ENCODE measurements around the gene CD47.

CD47 gene

DNA sequence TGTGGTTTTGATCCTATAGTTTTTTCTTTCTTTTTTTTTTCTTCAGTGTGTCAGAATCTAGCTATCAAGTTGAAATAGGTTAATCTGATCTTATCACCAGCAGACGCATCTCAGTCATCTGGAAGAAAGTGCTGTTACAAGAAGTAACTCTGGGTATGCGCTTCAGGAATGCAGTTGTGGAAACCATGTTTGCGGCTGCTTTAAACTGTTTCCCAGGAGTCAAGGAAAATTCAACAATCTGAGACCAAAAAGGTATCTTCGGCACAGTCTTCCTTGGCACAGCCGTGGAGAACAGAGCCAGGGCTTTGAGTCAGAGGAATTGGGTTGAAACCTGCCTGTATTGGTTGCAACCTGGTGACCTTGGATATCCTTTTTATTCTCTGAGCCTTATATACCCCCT lies 59.9 kb downstream of the CD47 start:
- TF ChIP-seq, protein P1, sequence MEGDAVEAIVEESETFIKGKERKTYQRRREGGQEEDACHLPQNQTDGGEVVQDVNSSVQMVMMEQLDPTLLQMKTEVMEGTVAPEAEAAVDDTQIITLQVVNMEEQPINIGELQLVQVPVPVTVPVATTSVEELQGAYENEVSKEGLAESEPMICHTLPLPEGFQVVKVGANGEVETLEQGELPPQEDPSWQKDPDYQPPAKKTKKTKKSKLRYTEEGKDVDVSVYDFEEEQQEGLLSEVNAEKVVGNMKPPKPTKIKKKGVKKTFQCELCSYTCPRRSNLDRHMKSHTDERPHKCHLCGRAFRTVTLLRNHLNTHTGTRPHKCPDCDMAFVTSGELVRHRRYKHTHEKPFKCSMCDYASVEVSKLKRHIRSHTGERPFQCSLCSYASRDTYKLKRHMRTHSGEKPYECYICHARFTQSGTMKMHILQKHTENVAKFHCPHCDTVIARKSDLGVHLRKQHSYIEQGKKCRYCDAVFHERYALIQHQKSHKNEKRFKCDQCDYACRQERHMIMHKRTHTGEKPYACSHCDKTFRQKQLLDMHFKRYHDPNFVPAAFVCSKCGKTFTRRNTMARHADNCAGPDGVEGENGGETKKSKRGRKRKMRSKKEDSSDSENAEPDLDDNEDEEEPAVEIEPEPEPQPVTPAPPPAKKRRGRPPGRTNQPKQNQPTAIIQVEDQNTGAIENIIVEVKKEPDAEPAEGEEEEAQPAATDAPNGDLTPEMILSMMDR (IDR thresholded peaks at IDR 0.05; ENCODE audit: insufficient read depth, low read depth, low read length, missing control alignments): no peak
- no peak for DNase-seq (ENCODE audit: low read depth)

DNA sequence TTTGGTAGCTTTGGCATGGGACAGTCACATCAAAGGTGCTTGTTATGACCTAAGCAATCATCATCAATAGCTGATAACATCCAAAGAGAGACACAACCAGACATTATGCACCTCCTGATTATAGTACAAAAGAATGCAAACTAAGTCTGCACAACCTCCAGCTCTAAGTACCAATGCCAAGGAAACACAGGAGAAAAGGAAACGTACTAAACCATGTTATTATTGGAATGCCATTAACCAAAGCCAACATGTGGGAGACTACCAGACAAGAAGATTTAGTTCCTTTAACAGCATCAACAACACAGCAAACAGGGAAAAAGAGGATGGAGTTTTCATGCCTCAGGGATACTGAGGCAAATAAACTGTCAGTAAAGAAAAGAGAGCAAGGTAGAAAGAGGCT lies 61.4 kb downstream of the CD47 start:
- TF ChIP-seq, protein P1 (IDR thresholded peaks at IDR 0.05; ENCODE audit: insufficient read depth, low read depth, low read length, missing control alignments): no peak
- DNase-seq (ENCODE audit: low read depth): no peak
- no peak overlapping the region for H3K4me3 ChIP-seq (ENCODE audit: low read length)

More for the DNA sequence above, 59.9 kb downstream of the CD47 start:
- no peak overlapping the region for H3K4me3 ChIP-seq (ENCODE audit: low read length)

DNA sequence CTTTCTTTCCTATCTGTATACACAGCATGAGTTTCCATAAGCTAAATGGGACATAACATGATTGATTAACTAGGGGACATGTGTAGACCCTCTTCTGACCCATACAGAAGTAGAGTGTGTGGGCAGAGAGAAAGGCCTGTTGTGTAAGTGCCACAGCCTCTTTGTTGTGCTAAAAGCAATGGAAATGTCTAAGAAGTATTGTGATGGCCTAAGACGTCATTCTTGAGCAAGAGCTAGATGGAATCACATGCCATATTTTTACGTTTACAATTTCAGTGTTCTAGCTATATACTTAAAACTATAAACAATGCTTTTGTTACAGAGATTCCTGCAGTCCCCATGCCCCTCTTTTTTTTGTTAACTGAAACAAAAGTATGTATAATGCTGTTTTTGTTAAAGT lies 61.9 kb downstream of the CD47 start:
- TF ChIP-seq, protein P1 (IDR thresholded peaks at IDR 0.05; ENCODE audit: insufficient read depth, low read depth, low read length, missing control alignments): no peak
- no peak for DNase-seq (ENCODE audit: low read depth)

DNA sequence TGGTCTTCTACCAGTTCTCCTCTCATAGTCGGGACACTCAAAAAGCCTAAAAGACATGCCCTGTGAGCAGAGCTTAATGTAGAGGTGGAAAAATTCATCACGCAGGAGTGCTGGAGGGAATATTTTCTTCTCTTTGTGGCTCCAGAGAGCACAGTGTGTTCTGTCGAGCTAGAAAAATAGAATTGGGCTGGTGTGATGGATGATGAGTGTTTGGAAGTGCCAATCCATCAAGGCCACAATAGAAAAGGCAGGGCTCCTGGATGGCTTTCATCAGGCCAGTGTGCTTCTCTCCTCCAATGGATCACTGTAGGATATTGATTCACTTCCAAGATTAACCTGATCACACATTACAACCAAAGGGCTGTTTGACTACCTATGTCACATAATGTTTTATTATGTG lies 65.7 kb downstream of the CD47 start:
- H3K4me3 ChIP-seq (ENCODE audit: low read length): no peak overlapping the region
- TF ChIP-seq, protein P1 (IDR thresholded peaks at IDR 0.05; ENCODE audit: insufficient read depth, low read depth, low read length, missing control alignments): no peak

More for the DNA sequence above, 61.9 kb downstream of the CD47 start:
- no peak overlapping the region for H3K4me3 ChIP-seq (ENCODE audit: low read length)

DNA sequence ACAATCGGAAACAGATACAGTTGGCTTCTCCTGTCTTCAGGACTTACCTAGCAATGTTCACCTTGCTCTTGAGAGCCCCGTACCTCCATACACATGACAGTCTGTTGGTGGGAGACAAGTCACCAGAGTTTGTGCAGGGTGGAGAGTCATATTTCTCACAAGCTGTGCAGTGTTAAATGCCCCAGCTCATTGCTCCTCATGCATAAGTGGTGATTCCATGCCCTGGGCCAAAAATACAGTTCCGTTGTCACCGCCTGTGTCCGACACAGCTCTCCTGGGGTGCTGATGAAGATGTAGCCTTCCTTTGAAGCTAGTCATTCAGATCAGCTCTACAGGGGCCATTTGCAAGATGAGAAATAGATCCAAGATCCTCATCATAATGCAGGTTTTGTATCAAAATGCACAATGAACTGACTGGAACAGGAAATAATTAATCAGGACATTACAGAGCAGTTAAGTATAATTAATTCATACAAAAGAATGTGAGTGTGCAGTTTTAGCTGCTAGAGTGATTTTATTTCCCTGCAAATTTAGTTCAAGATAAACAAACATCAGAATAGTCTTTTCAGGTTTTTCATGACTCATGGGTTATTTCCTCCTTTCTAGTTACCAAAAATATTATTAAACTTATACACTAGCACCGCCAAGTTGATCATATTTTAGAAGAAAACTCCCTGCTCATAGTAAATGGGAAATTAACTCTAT lies 66.5 kb downstream of the CD47 start:
- H3K4me3 ChIP-seq (ENCODE audit: low read length): no peak overlapping the region

More for the DNA sequence above, 65.7 kb downstream of the CD47 start:
- no peak for DNase-seq (ENCODE audit: low read depth)

DNA sequence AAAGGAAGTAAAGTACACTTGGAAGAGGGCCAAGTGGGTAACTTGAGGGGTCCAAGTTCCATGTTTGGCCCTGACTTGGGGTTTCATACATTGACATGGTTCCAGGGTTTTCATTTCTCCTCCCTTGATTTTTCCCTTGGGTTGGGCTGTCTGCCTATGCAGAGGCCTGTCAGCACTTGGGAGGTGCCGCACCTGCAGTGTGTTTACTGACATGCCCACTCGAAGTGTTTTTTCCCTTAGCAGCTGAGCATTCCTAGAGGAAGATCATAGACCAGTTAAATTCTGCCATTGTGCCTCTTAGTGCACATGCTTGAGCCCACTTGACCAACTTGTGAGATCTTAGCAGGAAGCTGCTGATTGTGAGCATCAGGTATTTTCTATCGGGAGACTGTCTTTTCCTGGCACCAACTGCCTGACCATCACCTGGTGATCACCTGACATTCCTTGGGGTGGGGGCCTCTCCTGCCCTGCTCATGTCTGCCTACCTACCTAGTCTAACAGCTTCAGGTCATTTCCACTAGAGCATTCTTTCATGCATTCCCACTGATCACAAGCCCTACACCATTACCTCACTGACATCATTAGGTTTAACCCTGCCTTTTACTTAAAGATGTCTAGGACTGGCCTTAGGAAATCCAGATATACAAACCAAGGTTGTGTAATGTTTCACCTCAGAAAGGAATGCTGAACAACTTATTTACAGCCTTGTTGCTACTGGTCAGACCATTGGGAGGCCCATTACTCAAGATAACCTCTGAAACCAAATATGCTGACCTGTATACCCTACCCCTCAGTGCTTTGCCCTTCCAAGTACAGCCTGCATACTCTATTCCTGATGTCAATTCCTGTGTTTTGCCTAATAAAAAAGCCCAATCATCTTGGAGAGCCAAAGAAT lies 68.3 kb downstream of the CD47 start:
- TF ChIP-seq, protein P1 (IDR thresholded peaks at IDR 0.05; ENCODE audit: insufficient read depth, low read depth, low read length, missing control alignments): no peak
- no peak overlapping the region for H3K4me3 ChIP-seq (ENCODE audit: low read length)
- no peak for DNase-seq (ENCODE audit: low read depth)

More for the DNA sequence above, 66.5 kb downstream of the CD47 start:
- TF ChIP-seq, protein P1 (IDR thresholded peaks at IDR 0.05; ENCODE audit: insufficient read depth, low read depth, low read length, missing control alignments): no peak
- DNase-seq (ENCODE audit: low read depth): no peak

Data from epithelial cell of esophagus (primary cell).